Central memory CD8-positive, alpha-beta T cell (primary cell): ENCODE measurements around the gene UNC13C.
"Not testable (repeated sequence)": the region's sequence is repeated elsewhere in the genome, so short reads cannot be mapped to it uniquely, and the experiment has no call there.

Experiments used
- ATAC-seq: fragments of 150-1000 bp; cut with Tn5 transposase; replicated peaks from 2 replicates; pipeline ENCODE4 v1.10.0; 2022; ENCODE audit warnings: mild to moderate bottlenecking, moderate FRiP score, moderate number of reproducible peaks; ENCODE audit not compliant: poor library complexity, severe bottlenecking; ENCODE audit errors: extremely low read depth
- DNase-seq, 2 donors: peaks; one replicate each; pipeline ENCODE4 v3.0.0; 2021; ENCODE audit warnings: low spot score in 2 of 2
- H3K27ac Mint-ChIP-seq: one replicate; pipeline ENCODE4 v1.8.0; 2022; ENCODE audit warnings: low read depth, mild to moderate bottlenecking, moderate library complexity, mixed read lengths
- H3K27me3 Mint-ChIP-seq: one replicate; pipeline ENCODE4 v1.8.0; 2022; ENCODE audit warnings: mixed read lengths
- H3K36me3 Mint-ChIP-seq: one replicate; pipeline ENCODE4 v1.8.0; 2022; ENCODE audit warnings: mild to moderate bottlenecking, moderate library complexity, mixed read lengths; ENCODE audit not compliant: insufficient read depth
- H3K4me1 Mint-ChIP-seq: one replicate; pipeline ENCODE4 v1.8.0; 2022; ENCODE audit warnings: mixed read lengths
- H3K4me3 Mint-ChIP-seq: one replicate; pipeline ENCODE4 v1.8.0; 2022; ENCODE audit warnings: mild to moderate bottlenecking, moderate library complexity, mixed read lengths
- H3K9me3 Mint-ChIP-seq: one replicate; pipeline ENCODE4 v1.8.0; 2022; ENCODE audit warnings: mixed read lengths

UNC13C gene

GRCh38 chr15:54347082-54347827 lies 369.0 kb downstream of the UNC13C start:
- DNase-seq (no peak), ATAC-seq (no peak)
- Mint-ChIP-seq H3K36me3 (no peaks in the 10 kb centered on the region), H3K27me3 (no peaks in the 10 kb centered on the region), H3K4me3 (no peak overlapping the region), H3K4me1 (no peaks in the 10 kb centered on the region), H3K9me3 (peaks cover 11% of the 10 kb centered on the region), H3K27ac (no peak overlapping the region)

- H3K36me3 Mint-ChIP-seq, result no peaks in the 10 kb centered on the region
- no peaks in the 10 kb centered on the region for H3K27me3 Mint-ChIP-seq
- DNase-seq (no peak), ATAC-seq (no peak)
- no peak overlapping the region for H3K27ac Mint-ChIP-seq
- H3K9me3 Mint-ChIP-seq, result peaks cover 4% of the 10 kb centered on the region
- H3K4me3 Mint-ChIP-seq, result no peak overlapping the region
- no peaks in the 10 kb centered on the region for H3K4me1 Mint-ChIP-seq
Measured at GRCh38 chr15:54353726-54354125, 375.5 kb downstream of the UNC13C start.

DNA sequence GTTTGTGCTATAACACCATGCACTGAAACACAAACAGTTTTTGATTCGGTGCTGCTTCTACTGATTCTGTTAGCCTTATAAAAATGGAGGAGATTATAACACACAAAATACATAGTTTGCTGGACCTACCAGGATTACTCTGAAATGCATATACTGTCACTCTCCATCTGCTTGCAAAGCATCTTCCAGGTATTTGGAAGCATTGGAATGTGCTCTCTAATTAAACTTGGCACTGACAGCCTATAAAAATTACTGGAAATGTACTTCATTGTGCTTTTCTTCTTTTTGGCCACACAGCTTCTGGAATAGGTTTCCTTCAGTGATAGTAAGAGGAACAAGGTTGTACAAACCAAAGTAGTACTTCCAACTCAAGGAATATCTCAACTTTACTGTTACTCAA lies 376.1 kb downstream of the UNC13C start:
- DNase-seq, result no peak
- Mint-ChIP-seq H3K9me3 (peaks cover 4% of the 10 kb centered on the region), H3K36me3 (no peaks in the 10 kb centered on the region), H3K27ac (no peak overlapping the region), H3K4me1 (no peaks in the 10 kb centered on the region), H3K4me3 (no peak overlapping the region), H3K27me3 (no peaks in the 10 kb centered on the region)
- no peak for ATAC-seq

GRCh38 chr15:54364961-54365360 lies 386.7 kb downstream of the UNC13C start:
- H3K27ac Mint-ChIP-seq, result no peak overlapping the region
- no peak for ATAC-seq
- H3K36me3 Mint-ChIP-seq, result no peaks in the 10 kb centered on the region
- no peaks in the 10 kb centered on the region for H3K4me1 Mint-ChIP-seq
- no peak for DNase-seq
- no peaks in the 10 kb centered on the region for H3K27me3 Mint-ChIP-seq
- H3K4me3 Mint-ChIP-seq, result no peak overlapping the region
- H3K9me3 Mint-ChIP-seq, result peaks cover 23% of the 10 kb centered on the region

DNA sequence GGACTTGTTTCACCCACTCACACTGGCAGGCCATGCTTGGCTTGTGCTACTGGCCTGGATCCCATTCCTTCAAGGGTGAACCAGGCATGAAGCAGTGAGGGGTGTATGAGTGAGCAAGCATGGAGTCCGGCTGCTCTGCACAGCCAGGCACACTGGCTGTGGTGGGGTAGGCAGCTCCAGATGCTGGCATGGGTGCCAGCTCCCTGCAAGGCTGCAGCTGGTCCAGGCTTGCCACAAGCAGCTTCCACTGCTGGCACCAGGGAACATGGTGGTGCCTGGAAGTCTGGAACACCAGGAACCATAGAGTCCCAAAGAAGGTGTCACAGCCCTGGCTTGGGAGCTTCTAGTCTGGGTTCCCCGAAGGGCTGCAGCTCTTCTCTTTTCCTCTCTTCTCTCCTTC lies 395.1 kb downstream of the UNC13C start:
- Mint-ChIP-seq H3K4me3 (no peak overlapping the region), H3K36me3 (no peaks in the 10 kb centered on the region), H3K4me1 (no peaks in the 10 kb centered on the region), H3K27me3 (no peaks in the 10 kb centered on the region), H3K9me3 (no peaks in the 10 kb centered on the region), H3K27ac (no peak overlapping the region)
- no peak for ATAC-seq
- DNase-seq, result no peak

- no peak overlapping the region for H3K27ac Mint-ChIP-seq
Measured at GRCh38 chr15:54374184-54374952, 396.1 kb downstream of the UNC13C start.

GRCh38 chr15:54387799-54388198 lies 409.6 kb downstream of the UNC13C start:
- DNase-seq, result no peak
- Mint-ChIP-seq H3K36me3 (no peaks in the 10 kb centered on the region), H3K27me3 (no peaks in the 10 kb centered on the region), H3K9me3 (peaks cover 5% of the 10 kb centered on the region), H3K4me3 (no peak overlapping the region), H3K27ac (no peak overlapping the region), H3K4me1 (no peaks in the 10 kb centered on the region)
- no peak for ATAC-seq

More at GRCh38 chr15:54374184-54374952, 396.1 kb downstream of the UNC13C start:
- ATAC-seq, result no peak
- DNase-seq, result no peak
- Mint-ChIP-seq H3K4me1 (no peaks in the 10 kb centered on the region), H3K36me3 (no peaks in the 10 kb centered on the region), H3K27me3 (no peaks in the 10 kb centered on the region), H3K9me3 (no peaks in the 10 kb centered on the region), H3K4me3 (no peak overlapping the region)

- no peak overlapping the region for H3K4me3 Mint-ChIP-seq
- ATAC-seq, result no peak
- no peaks in the 10 kb centered on the region for H3K27me3 Mint-ChIP-seq
- H3K9me3 Mint-ChIP-seq, result peaks cover 5% of the 10 kb centered on the region
- no peaks in the 10 kb centered on the region for H3K4me1 Mint-ChIP-seq
- H3K27ac Mint-ChIP-seq, result no peak overlapping the region
- no peak for DNase-seq
- H3K36me3 Mint-ChIP-seq, result no peaks in the 10 kb centered on the region
Measured at GRCh38 chr15:54388746-54389145, 410.5 kb downstream of the UNC13C start.

- Mint-ChIP-seq H3K27ac (no peak overlapping the region), H3K4me1 (no peaks in the 10 kb centered on the region), H3K9me3 (peaks cover 5% of the 10 kb centered on the region), H3K27me3 (no peaks in the 10 kb centered on the region), H3K4me3 (no peak overlapping the region), H3K36me3 (no peaks in the 10 kb centered on the region)
- no peak for ATAC-seq
- no peak for DNase-seq
Measured at GRCh38 chr15:54410481-54410880, 432.2 kb downstream of the UNC13C start.

- ATAC-seq (no peak), DNase-seq (no peak)
- H3K27me3 Mint-ChIP-seq, result no peaks in the 10 kb centered on the region
- no peaks in the 10 kb centered on the region for H3K4me1 Mint-ChIP-seq
- H3K9me3 Mint-ChIP-seq, result peaks cover 28% of the 10 kb centered on the region
- H3K4me3 Mint-ChIP-seq, result no peak overlapping the region
- H3K36me3 Mint-ChIP-seq, result no peaks in the 10 kb centered on the region
- H3K27ac Mint-ChIP-seq, result no peak overlapping the region
Measured at GRCh38 chr15:54424171-54424570, 445.9 kb downstream of the UNC13C start.

GRCh38 chr15:54428596-54428995 lies 450.4 kb downstream of the UNC13C start:
- H3K27me3 Mint-ChIP-seq, result no peaks in the 10 kb centered on the region
- ATAC-seq (no peak), DNase-seq (no peak)
- no peak overlapping the region for H3K27ac Mint-ChIP-seq
- peaks cover 34% of the 10 kb centered on the region for H3K9me3 Mint-ChIP-seq
- no peak overlapping the region for H3K4me3 Mint-ChIP-seq
- H3K36me3 Mint-ChIP-seq, result peaks cover 2% of the 10 kb centered on the region
- no peaks in the 10 kb centered on the region for H3K4me1 Mint-ChIP-seq

DNA sequence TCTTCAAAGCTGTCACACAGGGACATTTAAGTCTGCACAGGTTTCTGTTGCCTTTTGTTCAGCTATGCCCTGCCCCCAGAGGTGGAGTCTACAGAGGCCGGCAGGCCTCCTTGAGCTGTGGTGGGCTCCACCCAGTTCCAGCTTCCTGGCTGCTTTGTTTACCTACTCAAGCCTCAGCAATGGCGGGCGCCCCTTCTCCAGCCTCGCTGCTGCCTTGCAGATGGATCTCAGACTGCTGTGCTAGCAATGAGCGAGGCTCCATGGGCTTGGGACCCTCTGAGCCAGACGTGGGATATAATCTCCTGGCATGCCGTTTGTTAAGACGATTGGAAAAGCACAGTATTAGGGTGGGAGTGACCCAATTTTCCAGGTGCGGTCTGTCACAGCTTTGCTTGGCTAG lies 472.0 kb downstream of the UNC13C start:
- ATAC-seq, H3K27me3 Mint-ChIP-seq, H3K36me3 Mint-ChIP-seq, DNase-seq, H3K4me1 Mint-ChIP-seq, H3K27ac Mint-ChIP-seq, H3K4me3 Mint-ChIP-seq: not testable (repeated sequence)
- H3K9me3 Mint-ChIP-seq, result peaks cover 32% of the 10 kb centered on the region

GRCh38 chr15:54456413-54456812 lies 478.2 kb downstream of the UNC13C start:
- Mint-ChIP-seq H3K36me3 (peaks cover 1% of the 10 kb centered on the region), H3K4me3 (no peak overlapping the region), H3K9me3 (peaks cover 47% of the 10 kb centered on the region), H3K27ac (no peak overlapping the region), H3K27me3 (no peaks in the 10 kb centered on the region), H3K4me1 (no peaks in the 10 kb centered on the region)
- ATAC-seq (no peak), DNase-seq (no peak)
